KOPT-K1 (cell line): Measurements from ENCODE around the gene HDDC3.

ENCODE experiments used
- H3K27ac ChIP-seq: fragments of 200-600 bp; sonication (generic); 2 replicates; pipeline ENCODE4 v1.5.1; 2016; ENCODE audit warnings: antibody characterized with exemption, mild to moderate bottlenecking, low read depth, low read length; ENCODE audit not compliant: poor library complexity, severe bottlenecking
- H3K36me3 ChIP-seq: fragments of 200-600 bp; sonication (generic); 2 replicates; pipeline ENCODE4 v1.5.1; 2017; ENCODE audit warnings: antibody characterized with exemption, mild to moderate bottlenecking, low read length, moderate library complexity; ENCODE audit not compliant: insufficient read depth
- H3K9me3 ChIP-seq: fragments of 200-600 bp; sonication (generic); 2 replicates; pipeline ENCODE4 v1.5.1; 2017; ENCODE audit warnings: antibody characterized with exemption, low read length, mild to moderate bottlenecking; ENCODE audit not compliant: insufficient read depth, poor library complexity, severe bottlenecking

The HDDC3 gene

DNA sequence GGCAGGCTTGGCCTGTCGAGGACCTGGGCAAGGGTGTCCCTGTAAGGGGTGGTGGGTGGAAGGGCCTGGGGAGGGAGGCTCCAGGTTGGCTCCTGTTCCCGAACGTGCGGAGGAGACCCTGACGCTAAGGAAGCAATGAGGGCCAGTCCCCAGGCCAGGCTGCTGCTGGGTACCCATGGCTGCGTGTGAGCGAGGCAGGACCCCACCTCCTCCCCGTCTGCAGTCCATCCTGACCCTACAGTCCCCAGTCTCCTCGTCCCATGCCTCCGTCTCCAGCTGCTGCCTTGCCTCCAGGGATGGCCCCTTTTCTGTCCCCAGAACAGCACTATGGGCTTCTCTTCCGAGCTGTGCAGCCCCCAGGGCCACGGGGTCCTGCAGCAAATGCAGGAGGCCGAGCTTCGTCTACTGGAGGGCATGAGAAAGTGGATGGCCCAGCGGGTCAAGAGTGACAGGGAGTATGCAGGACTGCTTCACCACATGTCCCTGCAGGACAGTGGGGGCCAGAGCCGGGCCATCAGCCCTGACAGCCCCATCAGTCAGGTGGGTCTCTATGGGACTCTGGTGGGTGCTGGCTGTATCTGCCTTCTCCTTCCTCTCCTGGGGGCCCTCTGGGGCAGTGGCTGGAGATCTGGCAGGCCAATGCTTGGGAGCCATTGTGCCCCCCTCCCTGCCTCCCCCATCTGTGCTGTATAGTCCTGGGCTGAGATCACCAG lies 47.5 kb downstream of the HDDC3 start:
- Histone ChIP-seq H3K36me3 (peaks cover 13% of the 10 kb centered on the region; the same call in 1 of the 2 replicates), H3K27ac (no peak overlapping the region), H3K9me3 (no peaks in the 10 kb centered on the region)

DNA sequence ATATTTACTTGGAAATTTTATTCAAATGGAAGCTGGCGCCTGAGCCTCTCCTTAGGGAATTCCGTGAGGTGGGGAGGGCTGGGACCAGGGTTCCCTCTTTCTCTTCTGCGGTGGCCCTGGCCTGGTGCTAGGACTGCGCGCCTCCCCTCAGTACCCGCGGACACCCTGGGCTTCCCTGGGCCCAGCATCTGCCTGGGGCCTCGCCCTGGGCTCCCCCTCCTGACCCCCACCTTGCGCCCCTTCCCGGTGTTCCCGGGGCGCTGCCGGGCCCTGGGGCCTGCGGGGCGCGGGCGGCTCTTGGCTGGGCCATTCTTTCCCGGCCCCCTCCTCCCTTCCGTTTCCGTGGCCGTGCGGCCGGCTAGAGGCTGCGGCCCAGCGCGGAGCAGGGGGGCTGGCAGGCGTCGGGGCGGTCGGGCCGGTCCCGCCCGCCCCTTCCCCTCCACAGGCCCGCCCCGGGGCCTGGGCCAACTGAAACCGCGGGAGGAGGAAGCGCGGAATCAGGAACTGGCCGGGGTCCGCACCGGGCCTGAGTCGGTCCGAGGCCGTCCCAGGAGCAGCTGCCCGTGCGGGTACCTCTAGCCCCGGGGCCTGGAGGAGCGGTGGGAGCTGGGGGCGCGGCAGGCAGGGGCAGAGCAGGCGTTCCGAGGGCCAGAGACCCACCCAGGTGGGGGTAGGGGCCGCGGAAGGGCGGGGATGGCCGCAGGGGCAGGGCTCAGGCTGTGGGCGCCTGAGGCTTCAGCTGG lies 48.2 kb downstream of the HDDC3 start, which contains the start of gene FES:
Gene FES (plus strand): TSS at position 529 of the 743 bp plus-strand sequence. CDS start 542 bp downstream, outside the sequence.
- peaks cover 18% of the 10 kb centered on the region; the same call in 1 of the 2 replicates for H3K36me3 ChIP-seq
- H3K27ac ChIP-seq: no peak within 1 kb of the TSS
- no peaks in the 10 kb centered on the region for H3K9me3 ChIP-seq

DNA sequence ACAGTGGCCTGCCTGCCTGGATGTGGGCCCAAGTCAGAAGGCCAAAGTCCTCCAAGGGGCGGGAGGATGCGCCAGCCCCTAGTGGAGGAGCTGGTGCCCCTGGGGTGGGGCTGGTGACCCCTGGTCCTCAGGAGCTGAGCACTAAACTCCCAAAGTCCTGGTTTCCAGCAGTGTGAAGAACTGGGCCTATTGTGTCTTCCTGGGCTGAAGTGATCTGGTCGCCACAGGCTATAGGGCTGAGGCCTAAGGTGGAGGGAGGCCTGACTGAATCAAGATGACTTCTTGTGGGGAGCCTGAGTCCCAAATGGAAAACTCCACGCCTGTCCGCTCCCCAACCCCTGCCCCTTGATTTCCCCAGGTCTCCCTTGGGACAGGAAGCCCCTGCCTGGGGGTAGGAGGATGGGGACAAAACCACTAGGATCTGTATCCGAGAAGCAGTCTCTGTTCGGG lies 48.8 kb downstream of the HDDC3 start:
- H3K27ac ChIP-seq: no peak overlapping the region
- no peaks in the 10 kb centered on the region for H3K9me3 ChIP-seq
- H3K36me3 ChIP-seq: peaks cover 21% of the 10 kb centered on the region; the same call in 1 of the 2 replicates

DNA sequence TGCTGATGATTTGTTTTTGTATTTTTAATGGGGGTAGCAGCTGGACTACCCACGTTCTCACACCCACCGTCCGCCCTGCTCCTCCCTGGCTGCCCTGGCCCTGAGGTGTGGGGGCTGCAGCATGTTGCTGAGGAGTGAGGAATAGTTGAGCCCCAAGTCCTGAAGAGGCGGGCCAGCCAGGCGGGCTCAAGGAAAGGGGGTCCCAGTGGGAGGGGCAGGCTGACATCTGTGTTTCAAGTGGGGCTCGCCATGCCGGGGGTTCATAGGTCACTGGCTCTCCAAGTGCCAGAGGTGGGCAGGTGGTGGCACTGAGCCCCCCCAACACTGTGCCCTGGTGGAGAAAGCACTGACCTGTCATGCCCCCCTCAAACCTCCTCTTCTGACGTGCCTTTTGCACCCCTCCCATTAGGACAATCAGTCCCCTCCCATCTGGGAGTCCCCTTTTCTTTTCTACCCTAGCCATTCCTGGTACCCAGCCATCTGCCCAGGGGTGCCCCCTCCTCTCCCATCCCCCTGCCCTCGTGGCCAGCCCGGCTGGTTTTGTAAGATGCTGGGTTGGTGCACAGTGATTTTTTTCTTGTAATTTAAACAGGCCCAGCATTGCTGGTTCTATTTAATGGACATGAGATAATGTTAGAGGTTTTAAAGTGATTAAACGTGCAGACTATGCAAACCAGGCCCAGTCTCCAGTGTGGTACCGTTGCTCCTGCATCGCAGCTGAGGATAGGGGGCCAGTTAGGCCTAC lies 49.4 kb downstream of the HDDC3 start:
- Histone ChIP-seq H3K36me3 (peaks cover 21% of the 10 kb centered on the region; the same call in 1 of the 2 replicates), H3K9me3 (no peaks in the 10 kb centered on the region), H3K27ac (no peak overlapping the region)

DNA sequence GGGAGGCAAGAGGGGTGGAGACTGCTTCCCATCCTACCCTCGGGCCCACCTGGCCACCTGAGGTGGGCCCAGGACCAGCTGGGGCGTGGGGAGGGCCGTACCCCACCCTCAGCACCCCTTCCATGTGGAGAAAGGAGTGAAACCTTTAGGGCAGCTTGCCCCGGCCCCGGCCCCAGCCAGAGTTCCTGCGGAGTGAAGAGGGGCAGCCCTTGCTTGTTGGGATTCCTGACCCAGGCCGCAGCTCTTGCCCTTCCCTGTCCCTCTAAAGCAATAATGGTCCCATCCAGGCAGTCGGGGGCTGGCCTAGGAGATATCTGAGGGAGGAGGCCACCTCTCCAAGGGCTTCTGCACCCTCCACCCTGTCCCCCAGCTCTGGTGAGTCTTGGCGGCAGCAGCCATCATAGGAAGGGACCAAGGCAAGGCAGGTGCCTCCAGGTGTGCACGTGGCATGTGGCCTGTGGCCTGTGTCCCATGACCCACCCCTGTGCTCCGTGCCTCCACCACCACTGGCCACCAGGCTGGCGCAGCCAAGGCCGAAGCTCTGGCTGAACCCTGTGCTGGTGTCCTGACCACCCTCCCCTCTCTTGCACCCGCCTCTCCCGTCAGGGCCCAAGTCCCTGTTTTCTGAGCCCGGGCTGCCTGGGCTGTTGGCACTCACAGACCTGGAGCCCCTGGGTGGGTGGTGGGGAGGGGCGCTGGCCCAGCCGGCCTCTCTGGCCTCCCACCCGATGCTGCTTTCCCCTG lies 50.2 kb downstream of the HDDC3 start:
- H3K27ac ChIP-seq: no peak overlapping the region
- H3K36me3 ChIP-seq: peaks cover 21% of the 10 kb centered on the region; the same call in 1 of the 2 replicates
- H3K9me3 ChIP-seq: no peaks in the 10 kb centered on the region

DNA sequence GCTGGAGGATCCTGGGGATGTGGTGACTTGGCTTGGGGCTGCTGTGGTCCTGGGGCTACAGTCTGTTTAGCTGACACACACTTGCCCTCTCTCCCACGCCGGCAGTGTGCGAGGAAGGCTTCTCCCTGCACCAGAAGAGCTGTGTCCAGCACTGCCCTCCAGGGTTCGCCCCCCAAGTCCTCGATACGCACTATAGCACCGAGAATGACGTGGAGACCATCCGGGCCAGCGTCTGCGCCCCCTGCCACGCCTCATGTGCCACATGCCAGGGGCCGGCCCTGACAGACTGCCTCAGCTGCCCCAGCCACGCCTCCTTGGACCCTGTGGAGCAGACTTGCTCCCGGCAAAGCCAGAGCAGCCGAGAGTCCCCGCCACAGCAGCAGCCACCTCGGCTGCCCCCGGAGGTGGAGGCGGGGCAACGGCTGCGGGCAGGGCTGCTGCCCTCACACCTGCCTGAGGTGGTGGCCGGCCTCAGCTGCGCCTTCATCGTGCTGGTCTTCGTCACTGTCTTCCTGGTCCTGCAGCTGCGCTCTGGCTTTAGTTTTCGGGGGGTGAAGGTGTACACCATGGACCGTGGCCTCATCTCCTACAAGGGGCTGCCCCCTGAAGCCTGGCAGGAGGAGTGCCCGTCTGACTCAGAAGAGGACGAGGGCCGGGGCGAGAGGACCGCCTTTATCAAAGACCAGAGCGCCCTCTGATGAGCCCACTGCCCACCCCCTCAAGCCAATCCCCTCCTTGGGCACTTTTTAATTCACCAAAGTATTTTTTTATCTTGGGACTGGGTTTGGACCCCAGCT lies 51.0 kb downstream of the HDDC3 start:
- no peaks in the 10 kb centered on the region for H3K9me3 ChIP-seq
- H3K27ac ChIP-seq: no peak overlapping the region
- peaks cover 21% of the 10 kb centered on the region; the same call in 1 of the 2 replicates for H3K36me3 ChIP-seq

DNA sequence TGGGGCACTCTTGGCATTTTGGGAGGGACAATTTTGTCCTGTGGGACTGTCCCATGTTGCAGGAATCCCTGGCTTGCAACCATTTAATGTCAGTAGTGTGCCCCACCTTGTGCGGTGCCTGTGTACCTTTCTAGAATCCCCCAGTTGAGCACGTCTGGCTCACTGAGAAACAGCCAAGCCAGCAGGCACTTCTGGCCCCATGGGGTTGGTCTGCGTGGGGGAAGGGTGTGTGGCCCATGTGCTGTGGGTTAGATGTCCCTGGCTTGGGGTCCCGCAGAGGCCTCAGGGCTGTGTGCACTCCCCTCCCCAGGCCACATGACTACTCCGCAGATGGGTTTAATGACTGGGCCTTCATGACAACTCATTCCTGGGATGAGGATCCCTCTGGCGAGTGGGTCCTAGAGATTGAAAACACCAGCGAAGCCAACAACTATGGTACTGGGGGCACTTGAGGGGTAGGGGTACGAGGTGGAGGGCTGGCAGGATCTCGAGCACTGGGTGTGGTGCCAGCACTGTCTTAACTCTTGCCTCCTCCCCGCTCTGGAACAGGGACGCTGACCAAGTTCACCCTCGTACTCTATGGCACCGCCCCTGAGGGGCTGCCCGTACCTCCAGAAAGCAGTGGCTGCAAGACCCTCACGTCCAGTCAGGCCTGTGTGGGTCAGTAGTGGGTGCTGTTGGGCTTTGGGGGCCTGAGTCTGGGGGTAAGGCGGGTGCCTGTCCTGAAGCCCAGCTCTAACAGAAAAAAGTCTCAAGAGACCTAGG lies 51.8 kb downstream of the HDDC3 start:
- Histone ChIP-seq H3K27ac (no peak overlapping the region), H3K9me3 (no peaks in the 10 kb centered on the region), H3K36me3 (peaks cover 21% of the 10 kb centered on the region; the same call in 1 of the 2 replicates)
